Eye (tissue), 1 donor: Measurements from ENCODE around the gene ONECUT2.
"Not testable (repeated sequence)": the region's sequence is repeated elsewhere in the genome, so short reads cannot be mapped to it uniquely, and the experiment has no call there.

Experiments used
- DNase-seq: peaks from one replicate; pipeline ENCODE4 v3.0.0-alpha.2; 2015

ONECUT2 gene

GRCh38 chr18:57434536-57435494 is at the start of gene ONECUT2:
ONECUT2 (plus strand) TSS chr18:57435374; CDS start chr18:57435717, 343 bp downstream.
- peak; percentile 97 for DNase-seq

DNA sequence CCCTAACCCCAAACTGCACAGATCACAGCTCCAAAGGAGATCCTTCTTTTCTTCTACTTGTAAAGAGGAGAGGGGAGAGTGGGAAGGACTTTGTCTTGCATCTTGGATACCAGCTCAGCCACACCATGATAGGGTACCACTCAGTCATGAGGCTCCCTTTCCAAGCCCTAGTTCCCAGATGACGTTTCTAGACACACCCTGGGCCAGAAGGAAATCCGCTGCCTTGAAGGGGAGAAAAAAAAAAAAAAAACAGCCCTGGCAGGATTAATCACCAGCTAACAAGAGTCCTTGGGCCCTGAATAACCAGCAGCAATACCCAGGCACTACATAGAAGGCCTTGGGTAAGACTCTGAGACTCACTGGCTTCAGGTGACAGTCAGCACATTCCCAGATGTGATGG is 45.9 kb upstream of the ONECUT2 start:
- DNase-seq = no peak

- no peak for DNase-seq
Observed at GRCh38 chr18:57390044-57390443, 45.1 kb upstream of the ONECUT2 start.

GRCh38 chr18:57394749-57395148 is 40.4 kb upstream of the ONECUT2 start:
- not testable (repeated sequence) for DNase-seq

- DNase-seq = not testable (repeated sequence)
Observed at GRCh38 chr18:57396831-57397230, 38.3 kb upstream of the ONECUT2 start.

GRCh38 chr18:57397440-57398132 is 37.6 kb upstream of the ONECUT2 start:
- no peak for DNase-seq

- no peak for DNase-seq
Observed at GRCh38 chr18:57404345-57404744, 30.8 kb upstream of the ONECUT2 start.

DNA sequence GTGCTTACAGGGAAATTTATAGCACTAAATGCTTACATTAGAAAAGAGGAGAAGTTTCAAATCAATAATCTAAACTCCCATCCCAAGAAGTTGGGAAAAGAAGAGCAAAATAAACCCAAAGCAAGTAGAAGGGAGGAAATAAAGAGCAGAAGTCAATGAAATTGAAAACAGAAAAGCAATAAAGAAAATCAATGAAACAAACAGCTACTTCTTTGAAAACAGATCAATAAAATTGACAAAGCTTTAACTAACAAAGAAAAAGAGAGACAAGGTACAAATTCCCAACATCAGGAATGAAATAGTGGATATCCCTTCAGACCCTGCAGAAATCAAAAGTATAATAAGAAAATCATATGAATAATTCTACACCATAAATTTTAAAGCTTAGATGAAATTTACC is 25.5 kb upstream of the ONECUT2 start:
- DNase-seq = no peak

- no peak for DNase-seq
Observed at GRCh38 chr18:57410749-57411148, 24.4 kb upstream of the ONECUT2 start.

- DNase-seq = no peak
Observed at GRCh38 chr18:57416542-57416941, 18.6 kb upstream of the ONECUT2 start.

GRCh38 chr18:57422313-57422872 is 12.8 kb upstream of the ONECUT2 start:
- DNase-seq = no peak

GRCh38 chr18:57423821-57424220 is 11.4 kb upstream of the ONECUT2 start:
- no peak for DNase-seq

DNA sequence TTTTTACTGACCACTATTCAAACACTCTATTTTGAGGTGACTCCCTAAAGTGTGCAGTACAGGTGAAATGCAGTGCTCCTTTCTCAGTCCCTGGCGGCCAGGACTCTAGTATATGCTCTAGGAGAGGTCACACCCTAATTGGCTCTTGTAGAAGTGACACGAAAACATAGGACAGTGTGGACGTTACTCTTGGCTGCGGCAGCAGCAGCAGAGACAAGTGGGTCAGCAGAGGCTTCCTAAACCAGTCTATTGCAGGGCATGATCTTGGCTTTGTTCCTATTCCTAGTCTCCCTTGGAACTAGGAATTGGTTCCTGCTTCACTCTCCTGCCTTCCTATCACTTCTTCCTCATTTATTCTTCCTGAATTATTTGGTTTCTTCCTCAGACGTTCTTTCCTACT is 10.1 kb upstream of the ONECUT2 start:
- no peak for DNase-seq

DNA sequence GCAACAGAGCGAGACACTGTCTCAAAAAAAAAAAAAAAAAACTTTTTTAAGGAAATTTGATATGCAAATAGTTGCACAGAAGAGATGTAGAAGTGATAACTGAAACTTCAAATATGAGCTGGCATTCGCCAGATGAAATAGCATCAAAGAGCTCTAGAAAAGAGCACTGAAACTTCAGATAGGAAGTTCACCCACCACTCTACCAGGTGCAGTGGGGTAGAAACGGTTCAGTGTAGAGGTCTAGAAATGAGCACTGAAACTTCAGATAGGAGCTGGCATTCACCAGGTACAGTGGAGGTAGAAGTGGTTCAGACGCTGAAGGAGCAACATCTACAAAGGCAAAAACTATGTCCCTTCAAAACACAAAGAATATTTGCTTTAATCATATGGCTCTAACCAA is 9.0 kb upstream of the ONECUT2 start:
- no peak for DNase-seq

DNA sequence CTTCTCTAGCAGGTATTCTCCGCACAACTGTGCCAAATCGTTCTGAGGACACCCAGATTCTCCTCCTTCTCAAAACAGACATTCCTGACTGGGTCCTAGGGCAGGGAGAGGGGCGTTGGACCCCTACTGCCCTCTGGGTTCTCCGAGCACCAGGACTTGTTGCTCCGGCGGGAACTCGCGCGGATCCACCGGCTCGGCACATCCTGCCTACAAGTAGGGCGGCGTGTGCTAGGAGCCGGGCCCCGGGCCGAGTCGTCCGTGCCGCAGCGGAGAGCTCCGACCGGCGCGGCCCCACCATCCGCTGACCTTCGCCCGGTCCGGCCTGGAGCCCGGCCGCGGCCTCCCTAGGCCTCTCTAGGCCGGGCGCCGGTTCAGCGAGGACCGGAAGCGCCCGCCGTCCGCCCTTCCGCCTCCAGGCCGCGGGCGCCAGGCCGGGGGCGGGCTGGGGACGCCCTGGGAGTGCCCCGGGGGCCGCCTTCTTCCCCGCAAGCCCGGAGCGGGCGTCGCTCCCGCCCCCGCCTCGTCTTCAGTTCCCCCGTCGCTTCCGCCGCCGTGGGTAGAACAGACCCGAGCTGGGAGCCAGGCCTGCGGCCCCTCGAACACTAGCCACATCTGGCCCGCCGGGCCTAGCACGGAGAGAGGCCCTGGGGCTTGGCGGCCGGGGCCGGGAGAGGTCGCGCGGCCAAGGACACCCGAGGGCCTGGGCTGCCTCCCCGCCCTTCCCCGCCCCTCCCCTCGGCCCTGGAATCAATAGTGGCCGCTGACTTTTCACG is 7.6 kb upstream of the ONECUT2 start:
- peak; percentile 80 for DNase-seq

DNA sequence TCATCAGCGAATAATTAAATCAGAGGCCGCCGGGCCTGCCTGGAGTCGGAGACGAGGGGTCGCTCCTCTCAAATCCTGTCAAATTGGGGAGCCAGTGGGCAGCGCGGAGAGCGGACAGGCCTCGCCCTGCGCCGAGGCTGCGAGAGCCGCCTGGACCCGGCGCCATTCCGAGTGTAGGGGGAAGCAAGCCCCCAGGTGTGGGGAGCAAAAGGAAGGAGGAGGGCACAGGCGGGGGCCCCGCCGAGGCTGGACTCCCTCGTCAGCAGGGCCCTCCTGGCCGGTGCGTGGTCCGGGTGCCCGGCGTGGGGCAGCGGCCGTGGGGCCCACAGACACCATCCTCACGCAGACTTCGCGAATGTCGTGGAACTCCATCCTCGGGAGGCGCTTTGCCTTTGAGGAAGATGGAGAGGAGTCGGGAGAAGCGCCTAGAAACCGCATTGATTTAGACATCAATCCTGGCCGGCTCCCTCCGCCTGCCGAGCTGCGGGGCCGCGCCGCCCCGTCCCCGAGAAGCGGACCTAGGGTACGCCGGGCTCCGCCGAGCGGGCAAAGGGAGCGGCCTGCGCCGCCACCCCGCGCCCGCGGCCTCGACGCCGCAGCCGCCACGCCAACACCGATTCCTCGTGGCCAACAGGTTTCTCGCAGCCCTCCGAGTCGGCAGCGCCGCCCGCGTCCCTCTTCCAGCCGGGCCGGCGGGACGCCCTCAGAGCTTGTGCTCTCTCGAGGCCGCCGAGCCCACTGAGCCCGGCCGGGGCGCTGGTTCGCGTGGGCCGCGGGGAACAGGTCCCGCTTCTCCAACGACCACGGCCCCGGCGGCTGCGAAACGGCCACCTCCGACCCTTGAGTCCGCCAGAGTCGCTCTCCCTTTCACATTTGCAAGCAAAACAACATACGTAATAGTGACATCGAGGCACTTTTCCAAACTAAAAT is 6.7 kb upstream of the ONECUT2 start:
- peak; percentile 69 for DNase-seq

GRCh38 chr18:57429167-57430078 is 5.8 kb upstream of the ONECUT2 start:
- DNase-seq = peak; percentile 93

DNA sequence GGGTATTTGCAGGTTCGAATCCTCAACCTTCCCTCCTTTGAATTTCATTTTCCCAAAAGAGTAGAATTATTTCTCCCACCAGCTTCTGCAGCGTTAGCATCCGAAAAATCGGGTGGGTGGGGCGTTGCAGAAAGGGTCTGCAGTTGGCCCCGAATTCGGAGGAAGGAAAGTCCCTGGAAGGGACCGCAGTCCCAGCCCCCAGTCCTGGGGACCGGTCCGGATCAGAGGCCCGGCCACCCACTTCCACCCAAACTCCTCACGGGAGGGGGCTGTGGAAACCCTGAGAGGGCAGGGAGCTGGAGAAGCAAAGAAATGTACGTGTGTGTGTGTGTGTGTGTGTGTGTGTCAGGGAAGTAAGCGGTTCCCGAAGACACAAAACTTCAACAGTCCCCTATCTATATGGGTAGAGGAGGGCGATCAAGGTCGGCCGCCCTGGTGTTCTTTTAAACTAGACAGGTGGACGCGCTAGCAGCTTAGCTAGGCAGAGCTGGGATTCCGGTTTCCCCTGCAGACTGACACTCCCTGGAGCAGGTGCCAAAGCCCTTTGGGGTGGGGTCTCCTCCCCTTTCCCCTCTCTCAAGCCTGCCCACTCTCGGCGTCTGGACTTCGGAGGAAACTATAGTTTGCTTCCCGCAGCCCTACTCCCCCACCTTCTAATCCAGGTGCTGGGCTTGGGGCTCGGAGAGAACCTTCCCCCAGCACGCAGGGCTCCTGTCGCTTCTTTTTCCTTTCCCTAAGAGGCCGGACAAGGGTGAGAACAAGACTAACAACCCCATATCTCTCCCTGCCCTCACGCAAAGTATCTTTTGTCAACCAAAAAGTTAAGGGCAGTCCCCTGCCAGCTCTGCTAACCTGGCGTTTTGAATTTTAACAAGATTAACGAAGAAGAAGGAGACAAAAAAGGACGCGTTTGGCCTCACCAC is 4.8 kb upstream of the ONECUT2 start:
- peak; percentile 71 for DNase-seq

DNA sequence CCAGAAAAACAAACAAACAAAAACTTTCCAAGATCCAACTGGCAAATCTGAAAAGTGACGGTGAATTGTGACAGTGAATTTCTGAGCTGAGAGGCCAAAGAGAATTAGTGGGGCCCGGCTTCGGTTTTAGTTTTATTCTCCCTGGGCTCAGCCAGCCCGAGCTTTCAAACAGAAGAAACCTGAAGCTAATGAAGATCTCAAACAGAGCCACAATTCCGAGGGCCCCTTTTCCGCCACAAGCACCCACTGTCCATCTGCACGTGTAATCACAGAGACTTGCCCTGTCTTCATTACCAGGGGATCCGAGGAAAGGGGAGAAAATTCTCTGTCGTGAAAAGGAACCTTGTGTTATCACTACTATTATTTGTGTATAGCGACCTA is 4.2 kb upstream of the ONECUT2 start:
- DNase-seq = peak; percentile 67
